Neural cell (in vitro differentiated cells): Measurements from ENCODE around the gene ATP2B1.

Experiments used
- CTCF ChIP-seq: fragments of 450-650 bp; IDR thresholded peaks from 2 replicates; pipeline ENCODE4 v1.5.1; 2014; ENCODE audit warnings: antibody characterized with exemption, mild to moderate bottlenecking, moderate library complexity; ENCODE audit not compliant: poor library complexity, severe bottlenecking
- MXI1 ChIP-seq: fragments of 450-650 bp; conservative IDR thresholded peaks from 2 replicates; pipeline ENCODE4 v1.6.1; 2014; ENCODE audit warnings: antibody characterized with exemption, mild to moderate bottlenecking; ENCODE audit not compliant: poor library complexity, severe bottlenecking

- TF ChIP-seq CTCF (no peak), MXI1 (no peak)
Measured at GRCh38 chr12:89576572-89577220, 131.9 kb downstream of the ATP2B1 start.
